CD4-positive, alpha-beta T cell treated with Interferon gamma for 1 hour (primary cell): ENCODE measurements around the gene STON2.
"Not testable (repeated sequence)": the region's sequence is repeated elsewhere in the genome, so short reads cannot be mapped to it uniquely, and the experiment has no call there.

ENCODE experiments used
- DNase-seq: peaks from one replicate; pipeline ENCODE4 v3.0.0-alpha.2; 2020

Gene STON2

DNA sequence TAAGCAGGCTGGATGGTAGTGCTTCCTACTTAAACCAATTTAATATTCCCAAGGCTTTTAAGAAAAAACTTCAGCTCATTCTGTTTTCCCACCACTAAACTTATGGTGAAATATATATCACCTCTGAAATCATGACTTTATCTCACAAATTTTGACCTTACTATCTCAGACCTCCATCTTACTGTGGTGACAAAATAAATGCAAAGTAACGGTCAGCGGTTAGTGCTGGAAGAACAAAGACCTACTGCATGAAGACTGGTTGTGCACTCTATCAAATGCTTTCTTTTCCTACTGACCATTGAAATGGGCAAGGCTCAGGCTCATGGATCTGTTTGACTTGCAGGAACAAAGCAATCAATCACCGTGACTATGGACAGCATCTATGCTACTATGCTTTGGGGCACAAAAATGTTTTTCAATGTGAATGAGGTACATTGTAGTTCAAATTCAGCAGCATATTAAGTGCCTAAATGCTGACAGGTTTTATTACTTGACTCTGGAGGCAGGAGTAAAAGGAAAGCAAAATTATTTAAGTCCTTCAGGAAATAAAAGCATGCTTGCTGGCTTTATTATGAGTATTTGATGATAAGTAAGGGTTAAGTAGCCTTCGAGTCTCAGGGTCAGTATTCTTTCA is 136.2 kb downstream of the STON2 start:
- DNase-seq = no peak

DNA sequence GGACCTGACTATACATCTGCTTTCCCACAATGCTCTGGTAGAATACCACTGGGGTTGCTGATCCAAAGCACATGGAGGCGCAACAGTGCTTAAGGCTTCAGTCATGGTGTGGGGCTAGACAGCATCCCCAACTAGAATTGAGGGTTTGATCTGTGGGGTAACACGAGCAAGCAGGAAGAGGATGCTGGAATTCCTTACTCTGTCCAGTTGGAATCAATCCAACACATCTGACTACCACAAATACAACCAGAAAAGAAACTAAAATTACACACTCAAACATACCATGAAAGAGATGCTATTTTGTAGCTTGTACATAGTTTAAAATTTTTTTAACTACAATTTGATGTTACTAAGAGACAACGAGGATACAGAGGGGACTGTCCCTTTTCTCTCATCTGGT is 138.9 kb downstream of the STON2 start:
- no peak for DNase-seq

DNA sequence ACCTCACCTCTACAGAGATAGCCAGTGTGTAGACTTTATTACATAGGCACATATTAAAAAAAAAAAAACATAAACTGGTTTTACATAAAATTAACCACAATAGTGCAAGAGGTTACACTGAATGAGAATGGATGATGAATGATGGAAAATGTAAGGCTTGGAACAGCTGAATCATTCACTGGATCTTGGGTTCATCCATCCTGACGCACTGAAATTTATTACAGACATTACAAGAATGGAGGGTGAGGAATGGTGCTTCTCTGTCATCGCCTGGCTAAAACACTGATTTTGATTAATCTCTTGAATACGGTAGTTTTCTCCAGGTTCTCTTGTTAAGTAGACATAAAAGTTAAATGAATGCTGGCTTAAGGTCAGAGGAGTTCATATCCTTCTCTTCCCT is 139.4 kb downstream of the STON2 start:
- DNase-seq = no peak

DNA sequence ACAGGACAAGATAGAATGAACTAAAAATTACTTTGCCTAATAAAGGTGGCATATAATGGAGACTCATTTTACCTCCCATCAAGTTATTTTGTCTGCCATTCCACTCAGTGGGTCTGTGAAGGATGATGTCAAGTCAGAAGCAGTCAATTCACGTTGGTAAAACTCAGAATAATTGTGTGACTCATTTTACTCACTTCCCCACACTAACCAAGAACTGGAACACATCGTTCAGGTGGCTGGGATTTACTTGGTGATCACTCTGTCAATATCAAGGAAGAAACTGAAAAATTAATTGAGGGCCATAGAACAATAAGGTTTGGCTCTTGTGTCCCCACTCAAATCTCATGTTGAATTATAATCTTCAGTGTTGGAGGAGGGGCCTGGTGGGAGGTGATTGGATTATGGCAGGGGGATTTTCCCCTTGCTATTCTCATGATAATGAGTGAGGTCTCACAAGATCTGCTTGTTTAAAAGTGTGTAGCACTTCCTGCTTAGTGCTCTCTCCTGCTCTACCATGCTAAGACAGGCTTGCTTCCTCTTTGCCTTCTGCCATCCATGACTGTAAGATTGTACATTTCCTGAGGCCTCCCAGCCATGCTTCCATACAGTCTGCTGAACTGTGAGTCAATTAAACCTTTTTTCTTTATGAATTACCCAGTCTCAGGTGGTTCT is 143.7 kb downstream of the STON2 start:
- DNase-seq = no peak

DNA sequence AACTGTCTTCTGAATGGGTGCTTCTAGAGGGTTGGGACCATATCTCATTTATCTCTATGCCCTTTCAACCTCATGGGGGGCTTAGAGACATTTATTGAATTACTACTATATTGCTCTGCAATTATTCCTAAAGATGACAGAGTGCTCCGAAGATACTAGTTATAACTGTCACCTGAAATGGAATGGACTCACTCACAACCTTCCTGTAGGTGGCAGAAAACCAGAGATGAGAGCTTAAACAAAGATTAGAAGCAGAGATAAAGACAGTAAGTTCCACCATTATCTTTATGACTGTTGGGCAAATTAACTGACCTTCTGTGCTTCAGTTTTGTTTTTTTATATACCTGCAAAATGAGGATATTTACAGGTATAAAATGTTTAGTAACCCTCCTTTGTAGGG is 147.8 kb downstream of the STON2 start:
- DNase-seq = no peak

DNA sequence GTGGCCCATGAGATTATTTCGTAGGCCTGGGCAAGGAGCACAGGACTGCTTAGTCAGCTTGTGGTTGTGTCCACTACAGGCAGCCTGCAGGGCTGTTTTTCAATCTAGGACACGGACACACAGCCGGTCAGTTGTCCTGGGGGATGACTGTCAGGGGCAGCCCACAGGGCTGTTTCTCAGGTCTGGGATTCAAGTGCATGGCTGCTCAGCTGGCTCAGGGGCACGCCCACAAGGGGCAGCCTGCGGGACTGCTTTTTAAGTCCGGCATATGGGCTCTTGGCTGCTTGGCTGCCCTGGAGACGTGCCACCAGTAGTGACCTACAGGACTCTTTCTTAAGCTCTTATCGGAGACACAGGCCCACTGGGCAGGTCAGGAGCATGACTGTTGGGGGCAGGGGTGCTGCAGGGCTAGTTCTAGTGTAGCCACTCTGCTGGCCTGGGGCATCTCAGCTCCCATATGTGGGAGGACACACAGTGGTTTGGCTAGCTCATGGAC is 152.8 kb downstream of the STON2 start:
- no peak for DNase-seq

DNA sequence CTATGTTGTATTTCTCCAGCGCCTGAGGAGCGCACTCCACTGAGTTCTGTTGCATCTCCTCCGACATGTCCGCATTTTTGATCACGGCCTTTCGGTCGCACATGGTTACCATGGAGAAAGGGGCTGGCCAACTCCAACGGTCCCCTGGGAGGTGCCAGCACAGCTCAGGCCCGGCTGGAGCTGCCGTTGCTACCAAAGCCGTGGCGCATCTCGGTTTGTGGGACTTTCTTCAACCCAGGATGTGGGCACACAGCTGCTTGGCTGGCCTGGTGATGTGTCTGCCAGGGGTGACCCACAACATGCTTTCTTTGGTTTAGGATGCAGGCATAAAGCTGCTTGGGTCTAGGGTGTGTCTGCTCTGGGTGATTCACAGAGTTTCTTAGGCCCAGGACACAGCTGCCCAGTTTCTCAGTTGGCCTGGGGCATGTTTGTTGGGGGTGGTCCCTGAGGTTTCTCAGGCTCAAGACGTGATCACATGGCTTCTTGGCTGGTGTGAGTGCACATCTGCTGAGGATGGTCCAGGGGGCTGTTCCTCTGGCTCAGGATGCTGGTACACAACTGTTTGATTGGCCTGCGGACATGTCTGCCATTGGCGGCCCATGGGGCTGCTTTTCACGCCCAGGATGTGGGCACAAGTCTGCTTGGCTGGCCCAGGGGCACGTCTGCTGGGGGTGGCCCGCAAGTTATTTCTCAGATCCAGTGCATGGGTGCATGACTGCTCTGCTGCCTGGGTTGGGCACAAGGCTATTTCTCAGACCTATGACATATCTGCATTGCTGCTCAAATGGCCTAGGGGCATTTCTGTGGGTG is 153.5 kb downstream of the STON2 start:
- no peak for DNase-seq

DNA sequence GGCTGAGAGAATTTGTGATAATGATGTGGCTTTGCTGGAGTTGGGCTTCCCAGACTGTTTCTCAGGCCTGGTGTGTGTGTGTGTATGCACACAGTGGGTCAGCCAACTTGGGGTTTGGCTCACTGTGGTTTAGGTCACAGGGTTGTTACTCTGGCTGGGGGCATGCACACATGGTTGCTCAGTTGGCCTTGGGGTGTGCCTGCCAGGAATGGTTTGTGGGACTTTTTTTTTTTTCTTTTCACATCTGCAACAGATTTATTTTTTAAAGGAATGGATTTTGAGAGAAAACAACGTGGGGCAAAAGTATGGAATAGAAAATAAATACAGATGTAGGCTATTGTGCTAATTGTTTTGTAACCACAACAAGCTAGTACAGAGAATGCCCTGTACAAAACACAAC is 154.4 kb downstream of the STON2 start:
- no peak for DNase-seq

DNA sequence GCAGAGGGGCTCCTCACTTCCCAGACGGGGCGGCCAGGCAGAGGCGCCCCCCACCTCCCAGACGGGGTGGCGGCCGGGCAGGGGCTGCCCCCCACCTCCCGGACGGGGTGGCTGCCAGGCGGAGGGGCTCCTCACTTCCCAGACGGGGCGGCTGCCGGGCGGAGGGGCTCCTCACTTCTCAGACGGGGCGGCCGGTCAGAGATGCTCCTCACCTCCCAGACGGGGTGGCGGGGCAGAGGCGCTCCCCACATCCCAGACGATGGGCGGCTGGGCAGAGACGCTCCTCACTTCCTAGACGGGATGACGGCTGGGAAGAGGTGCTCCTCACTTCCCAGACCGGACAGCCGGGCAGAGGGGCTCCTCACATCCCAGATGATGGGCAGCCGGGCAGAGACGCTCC is 155.7 kb downstream of the STON2 start:
- DNase-seq = not testable (repeated sequence)

DNA sequence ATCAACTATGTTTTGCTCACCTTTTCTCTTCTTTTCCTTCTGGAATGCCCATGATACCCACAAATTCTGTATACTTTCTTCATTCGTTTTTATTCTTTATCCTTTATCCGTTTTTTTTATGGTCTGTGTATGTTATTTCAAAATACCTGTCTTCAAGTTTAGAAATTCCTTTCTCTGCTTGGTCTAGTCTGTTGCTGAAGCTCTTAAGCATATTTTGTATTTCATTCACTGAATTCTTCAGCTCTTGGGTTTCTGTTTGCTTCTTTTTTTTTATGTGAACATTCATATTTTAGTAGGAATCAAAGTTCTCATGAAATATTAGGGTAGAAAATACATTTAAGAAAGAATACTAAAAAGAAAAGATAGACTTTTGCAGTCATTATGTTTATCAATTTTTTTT is 156.6 kb downstream of the STON2 start:
- no peak for DNase-seq

DNA sequence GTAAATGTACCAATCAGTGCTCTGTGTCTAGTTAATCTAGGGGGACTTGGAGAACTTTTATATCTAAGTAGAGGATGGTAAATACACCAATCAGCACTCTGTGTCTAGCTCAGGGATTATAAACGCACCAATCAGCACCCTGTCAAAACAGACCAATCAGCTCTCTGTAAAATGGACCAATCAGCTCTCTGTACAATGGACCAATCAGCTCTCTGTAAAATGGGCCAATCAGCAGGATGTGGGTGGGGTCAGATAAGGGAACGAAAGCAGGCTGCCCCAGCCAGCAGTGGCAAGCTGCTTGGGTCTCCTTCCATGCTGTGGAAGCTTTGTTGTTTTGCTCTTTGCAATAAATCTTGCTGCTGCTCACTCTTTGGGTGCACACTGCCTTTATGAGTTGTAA is 163.3 kb downstream of the STON2 start:
- not testable (repeated sequence) for DNase-seq

DNA sequence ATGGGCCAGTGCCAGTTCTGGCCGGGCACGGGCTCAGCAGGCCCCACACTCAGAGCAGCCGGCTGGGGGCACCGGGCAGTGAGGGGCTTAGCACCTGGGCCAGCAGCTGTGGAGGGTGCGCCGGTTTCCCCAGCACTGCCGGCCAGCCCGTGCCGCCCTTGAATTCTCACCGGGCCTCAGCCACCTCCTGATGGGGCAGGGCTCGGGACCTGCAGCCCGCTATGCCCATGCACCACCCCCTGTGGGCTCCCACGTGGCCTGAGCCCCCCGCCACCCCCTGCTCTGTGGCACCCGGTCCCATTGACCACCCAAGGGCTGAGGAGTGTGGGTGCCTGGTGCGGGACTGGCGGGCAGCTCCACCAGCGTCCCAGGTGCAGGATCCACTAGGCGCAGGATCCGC is 164.0 kb downstream of the STON2 start:
- no peak for DNase-seq

DNA sequence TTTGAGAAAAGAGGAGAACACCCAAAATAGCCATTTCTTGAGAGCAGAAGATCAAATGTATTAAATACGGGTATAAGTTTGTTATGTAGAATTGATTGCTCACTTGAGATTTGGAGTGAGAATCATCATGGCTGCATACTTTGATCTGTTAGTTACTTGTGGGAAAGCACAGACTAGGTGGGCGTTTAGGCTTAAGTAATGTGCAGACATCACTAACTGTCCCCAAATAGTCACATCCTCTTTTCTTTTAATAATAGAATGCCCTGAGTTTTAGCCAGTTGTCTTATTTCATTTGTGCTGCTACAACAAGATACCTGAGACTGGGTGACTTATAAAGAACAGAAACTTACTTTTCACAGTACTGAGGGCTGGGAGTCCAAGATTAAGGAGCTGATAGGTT is 165.0 kb downstream of the STON2 start:
- no peak for DNase-seq

DNA sequence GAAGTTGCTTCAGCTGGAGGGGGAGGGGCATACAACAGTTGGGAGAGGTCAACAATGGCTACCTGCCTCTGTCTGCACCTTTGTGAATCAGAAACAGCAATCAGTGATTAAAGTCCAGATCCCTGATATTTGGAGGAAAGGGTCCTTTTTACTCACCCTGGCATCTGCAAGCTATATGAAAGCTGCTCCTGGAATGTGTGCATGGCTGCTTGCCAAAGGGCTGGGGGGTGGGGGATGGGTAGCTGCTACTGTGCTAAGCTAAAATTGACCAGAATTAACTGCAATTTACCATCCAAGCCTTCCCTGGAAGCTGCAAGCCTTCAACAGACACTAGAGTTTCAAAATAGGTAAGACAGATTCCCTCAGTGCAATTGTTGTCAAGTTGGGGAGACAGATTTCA is 165.8 kb downstream of the STON2 start:
- DNase-seq = no peak

DNA sequence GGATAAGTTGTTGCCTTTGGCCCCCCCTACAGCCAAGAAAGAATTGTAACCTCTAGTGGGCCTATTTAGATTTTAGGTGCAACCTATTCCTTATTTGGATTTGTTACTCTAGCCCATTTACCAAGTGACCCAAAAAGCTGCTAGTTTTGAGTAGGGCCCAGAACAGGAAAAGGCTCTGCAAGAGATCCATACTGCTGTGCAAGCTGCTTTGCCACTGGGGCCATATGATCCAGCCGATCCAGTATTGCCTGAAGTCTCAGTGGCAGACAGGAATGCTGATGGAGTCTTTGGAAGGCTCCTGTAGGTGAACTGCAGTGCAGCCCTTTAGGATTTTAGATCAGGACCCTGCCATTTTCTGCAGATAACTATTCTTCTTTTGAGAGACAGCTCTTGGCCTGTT is 166.5 kb downstream of the STON2 start:
- no peak for DNase-seq

DNA sequence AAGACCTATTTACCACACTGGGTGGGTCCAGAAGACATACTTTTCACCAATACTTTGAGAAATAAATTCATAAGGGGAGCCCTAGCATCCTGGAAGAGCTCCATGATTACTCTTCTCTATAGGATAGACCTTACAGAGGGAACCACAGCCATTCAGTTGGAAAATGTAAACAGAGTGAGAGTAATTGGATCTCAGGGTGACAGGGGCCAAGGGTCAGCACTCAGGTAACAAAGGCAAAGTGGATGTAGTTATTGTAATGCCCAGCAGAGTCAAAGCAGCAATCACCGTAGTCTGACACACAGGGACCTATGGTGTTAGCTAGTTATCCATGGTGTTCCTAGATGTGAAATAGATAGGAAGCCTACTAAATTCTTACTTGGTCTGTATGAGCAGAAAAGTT is 168.6 kb downstream of the STON2 start:
- DNase-seq = no peak

DNA sequence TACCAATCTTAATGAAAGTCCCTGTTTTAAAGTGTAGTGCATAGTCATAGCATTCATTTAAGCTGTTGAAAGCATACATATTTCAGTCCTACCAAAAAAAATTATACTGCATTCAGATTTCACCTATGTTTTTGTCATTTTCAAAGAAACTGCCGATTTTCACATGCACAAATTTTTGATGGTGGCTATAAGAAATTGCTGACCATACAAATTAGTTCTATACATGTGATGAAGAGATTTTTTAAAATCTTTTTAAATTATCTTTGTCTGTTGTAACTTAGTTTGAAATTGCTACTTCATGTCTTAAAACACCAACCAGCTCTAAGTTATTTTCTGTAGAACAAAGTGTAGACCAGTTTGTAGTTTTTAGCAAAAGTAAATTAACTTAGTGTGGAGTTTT is 175.9 kb downstream of the STON2 start:
- DNase-seq = no peak

DNA sequence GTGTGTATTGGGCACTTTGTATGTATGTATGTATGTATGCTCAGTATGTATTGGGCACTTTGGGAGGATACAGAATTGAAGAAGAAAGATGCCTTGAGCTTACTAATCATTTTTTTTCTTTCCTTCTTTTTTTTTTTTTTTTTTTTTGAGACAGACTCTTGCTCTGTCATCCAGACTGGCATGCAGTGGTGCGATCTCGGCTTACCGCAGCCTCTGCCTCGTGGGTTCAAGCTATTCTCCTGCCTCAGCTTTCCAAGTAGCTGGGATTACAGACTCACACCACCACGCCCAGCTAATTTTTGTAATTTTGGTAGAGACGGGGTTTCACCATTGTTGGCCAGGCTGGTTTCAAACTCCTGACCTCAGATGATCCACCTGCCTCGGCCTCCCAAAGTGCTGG is 176.3 kb downstream of the STON2 start:
- DNase-seq = not testable (repeated sequence)

DNA sequence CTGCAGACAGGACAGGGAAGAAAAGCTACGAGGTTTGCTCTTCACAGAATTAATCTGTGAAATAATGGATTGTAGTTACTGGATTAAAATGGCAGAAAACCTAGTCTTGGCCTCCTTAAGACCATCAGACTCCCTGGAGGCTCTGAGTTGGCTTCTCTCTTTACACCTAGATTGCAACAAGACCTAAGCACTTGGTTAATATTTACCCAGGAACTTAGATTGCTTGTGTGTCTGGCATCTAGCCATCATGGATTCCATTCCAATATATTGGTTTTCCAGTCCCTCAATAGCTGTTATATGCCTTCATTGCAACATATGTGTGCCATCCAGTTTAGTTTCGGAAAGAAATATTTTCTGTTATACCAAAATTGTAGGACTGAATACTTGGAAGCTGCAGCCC is 177.4 kb downstream of the STON2 start:
- DNase-seq = no peak

DNA sequence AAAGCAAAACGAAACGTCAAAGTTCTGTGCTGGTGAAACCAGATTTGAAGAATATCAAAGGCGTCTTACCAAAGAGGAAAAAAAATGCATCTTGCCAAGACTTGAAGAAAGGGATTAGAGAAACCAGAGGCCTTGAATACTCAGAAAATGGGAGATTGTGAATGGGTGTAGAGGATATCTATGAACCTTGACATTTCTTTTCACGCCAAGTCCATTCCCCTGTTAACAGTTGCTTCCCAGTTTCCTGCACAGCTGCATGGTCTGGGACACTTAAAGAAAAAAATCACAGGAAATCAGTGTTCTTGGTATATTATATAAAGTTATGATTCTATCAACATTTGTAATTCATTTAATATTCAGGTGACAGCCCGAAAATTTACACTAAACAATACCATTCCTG is 178.0 kb downstream of the STON2 start:
- no peak for DNase-seq

DNA sequence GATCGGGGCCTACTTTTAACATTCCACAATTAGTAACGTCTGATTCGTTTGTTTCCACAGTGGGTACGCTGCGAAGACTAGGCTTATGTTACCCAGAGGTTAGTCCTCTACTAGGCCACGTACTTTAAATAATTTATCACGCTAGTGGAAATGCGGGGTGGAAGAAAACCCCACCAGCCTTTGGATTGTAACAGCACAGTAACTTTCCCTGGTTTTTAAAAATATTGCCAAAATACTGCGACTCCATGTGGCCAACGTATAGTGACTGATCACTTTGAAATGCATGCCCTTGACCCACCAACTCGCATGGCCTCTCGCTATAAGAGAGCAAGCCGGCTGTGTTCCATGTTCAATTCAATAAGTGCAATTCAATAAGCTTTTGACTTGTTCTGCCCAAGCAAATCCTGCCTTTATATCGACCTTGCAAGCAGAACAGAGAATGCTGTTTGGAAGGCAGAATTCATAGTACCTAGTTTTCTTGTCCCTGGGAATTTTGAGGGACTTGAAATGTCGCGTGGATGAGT is 178.5 kb downstream of the STON2 start:
- DNase-seq = no peak

DNA sequence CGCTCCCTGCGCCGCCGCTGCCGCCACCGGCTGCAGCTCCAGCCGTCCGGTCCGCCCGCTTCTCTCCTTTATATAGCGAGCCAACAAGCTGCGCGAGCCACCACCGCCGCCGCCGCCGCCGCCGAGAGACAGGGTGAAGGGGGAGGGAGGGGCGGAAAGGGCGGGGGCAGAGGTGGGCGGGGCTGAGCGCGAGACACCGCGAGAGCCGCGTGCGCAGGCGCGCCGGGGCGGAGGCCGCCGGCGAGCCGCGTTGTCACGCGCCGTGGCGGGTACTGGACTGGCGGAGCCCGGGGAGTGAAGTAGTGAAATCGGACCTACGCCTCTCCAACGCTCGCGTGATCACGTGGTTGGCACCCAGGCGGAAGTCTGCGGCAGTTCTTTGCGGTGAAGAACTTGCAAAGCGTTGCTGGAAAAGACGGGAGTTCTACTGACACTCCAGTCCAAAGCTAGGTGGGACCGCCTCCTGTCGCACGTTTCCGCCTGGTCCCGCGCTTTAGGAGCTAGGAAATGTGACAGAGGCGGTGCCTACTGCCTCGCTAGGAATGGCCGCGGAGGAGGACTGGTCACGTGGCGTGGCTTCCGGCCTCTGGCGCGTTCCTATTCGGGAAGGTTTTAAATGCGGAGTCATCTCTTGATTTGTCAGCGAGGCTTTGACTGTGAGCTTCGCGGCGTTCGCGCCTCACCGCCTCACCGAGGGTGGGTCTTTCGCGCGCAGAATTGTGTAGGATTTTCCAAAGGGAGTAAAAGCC is 179.1 kb downstream of the STON2 start, which contains the start of gene GTF2A1:
GTF2A1 (minus strand) TSS at position 130 of the 749 bp plus-strand sequence. CDS start 441 bp downstream, outside the sequence.
- DNase-seq = peak; percentile 96

DNA sequence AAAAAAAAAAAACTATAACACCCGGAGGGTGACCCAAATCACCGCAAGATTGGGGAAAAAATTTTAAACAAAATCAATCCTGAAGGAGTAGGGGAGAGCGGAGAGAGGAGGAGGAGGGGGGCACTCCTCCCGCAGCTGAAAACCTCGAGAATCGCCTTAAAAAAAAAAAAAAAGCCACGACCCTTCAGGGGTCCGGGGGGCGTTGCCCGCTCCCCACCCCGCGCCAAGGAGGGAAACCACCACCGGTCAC is 179.6 kb downstream of the STON2 start:
- no peak for DNase-seq
